DOHH2 (cell line): ENCODE data around the gene XKR8.

ENCODE experiments used
- EZH2phosphoT487 ChIP-seq: fragments of 200-600 bp; sonication (generic); IDR thresholded peaks from 2 replicates; pipeline ENCODE4 v1.6.1; 2017; ENCODE audit warnings: borderline replicate concordance, mild to moderate bottlenecking, antibody characterized with exemption, low read length, moderate library complexity, mixed read lengths
- TF ChIP-seq, protein P1 (sequence below): fragments of 200-600 bp; sonication (generic); IDR thresholded peaks from one replicate; pipeline ENCODE4 v1.5.1; 2014; ENCODE audit warnings: antibody characterized with exemption, mild to moderate bottlenecking, low read depth, low read length; ENCODE audit not compliant: poor library complexity, severe bottlenecking

GRCh38 chr1:27935721-27936120 lies 24.1 kb upstream of the XKR8 start:
- TF ChIP-seq, protein P1, sequence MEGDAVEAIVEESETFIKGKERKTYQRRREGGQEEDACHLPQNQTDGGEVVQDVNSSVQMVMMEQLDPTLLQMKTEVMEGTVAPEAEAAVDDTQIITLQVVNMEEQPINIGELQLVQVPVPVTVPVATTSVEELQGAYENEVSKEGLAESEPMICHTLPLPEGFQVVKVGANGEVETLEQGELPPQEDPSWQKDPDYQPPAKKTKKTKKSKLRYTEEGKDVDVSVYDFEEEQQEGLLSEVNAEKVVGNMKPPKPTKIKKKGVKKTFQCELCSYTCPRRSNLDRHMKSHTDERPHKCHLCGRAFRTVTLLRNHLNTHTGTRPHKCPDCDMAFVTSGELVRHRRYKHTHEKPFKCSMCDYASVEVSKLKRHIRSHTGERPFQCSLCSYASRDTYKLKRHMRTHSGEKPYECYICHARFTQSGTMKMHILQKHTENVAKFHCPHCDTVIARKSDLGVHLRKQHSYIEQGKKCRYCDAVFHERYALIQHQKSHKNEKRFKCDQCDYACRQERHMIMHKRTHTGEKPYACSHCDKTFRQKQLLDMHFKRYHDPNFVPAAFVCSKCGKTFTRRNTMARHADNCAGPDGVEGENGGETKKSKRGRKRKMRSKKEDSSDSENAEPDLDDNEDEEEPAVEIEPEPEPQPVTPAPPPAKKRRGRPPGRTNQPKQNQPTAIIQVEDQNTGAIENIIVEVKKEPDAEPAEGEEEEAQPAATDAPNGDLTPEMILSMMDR, result no peak
- TF ChIP-seq EZH2phosphoT487, result no peak
